HG03045 (cell line): ENCODE measurements around the gene TMEM41A.
"Not testable (repeated sequence)": the region's sequence is repeated elsewhere in the genome, so short reads cannot be mapped to it uniquely, and the experiment has no call there.

Experiments used
- ATAC-seq: cut with Tn5 transposase; IDR thresholded peaks from one replicate; pipeline ENCODE4 v1.9.1; 2021; ENCODE audit warnings: mild to moderate bottlenecking, moderate library complexity; ENCODE audit not compliant: unreplicated experiment

Gene TMEM41A

GRCh38 chr3:185489462-185489861 lies 9.4 kb downstream of the TMEM41A start:
- ATAC-seq, result no peak

GRCh38 chr3:185488465-185488864 lies 10.4 kb downstream of the TMEM41A start:
- ATAC-seq, result no peak

- ATAC-seq, result no peak
Measured at GRCh38 chr3:185486394-185486793, 12.4 kb downstream of the TMEM41A start.

- ATAC-seq, result no peak
Measured at GRCh38 chr3:185484296-185484695, 14.5 kb downstream of the TMEM41A start.

- no peak for ATAC-seq
Measured at GRCh38 chr3:185479373-185479945, 19.4 kb downstream of the TMEM41A start.

- ATAC-seq, result no peak
Measured at GRCh38 chr3:185477316-185477715, 21.5 kb downstream of the TMEM41A start.

DNA sequence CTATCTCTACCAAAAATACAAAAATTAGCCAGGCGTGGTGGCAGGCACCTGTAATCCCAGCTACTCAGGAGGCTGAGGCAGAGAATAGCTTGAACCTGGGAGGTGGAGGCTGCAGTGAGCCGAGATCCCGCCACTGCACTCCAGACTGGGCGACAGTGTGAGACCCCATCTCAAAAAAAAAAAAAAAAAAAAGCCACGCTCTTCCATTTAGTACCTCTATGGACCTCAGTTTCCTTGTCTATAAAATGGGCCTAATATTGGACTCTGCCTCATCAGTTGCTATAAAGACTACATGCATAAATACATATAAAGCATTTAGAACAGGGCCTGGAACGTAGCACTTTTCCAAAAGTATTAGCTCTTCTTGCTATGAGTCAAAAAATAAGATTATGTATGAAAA lies 23.9 kb downstream of the TMEM41A start:
- ATAC-seq, result not testable (repeated sequence)

DNA sequence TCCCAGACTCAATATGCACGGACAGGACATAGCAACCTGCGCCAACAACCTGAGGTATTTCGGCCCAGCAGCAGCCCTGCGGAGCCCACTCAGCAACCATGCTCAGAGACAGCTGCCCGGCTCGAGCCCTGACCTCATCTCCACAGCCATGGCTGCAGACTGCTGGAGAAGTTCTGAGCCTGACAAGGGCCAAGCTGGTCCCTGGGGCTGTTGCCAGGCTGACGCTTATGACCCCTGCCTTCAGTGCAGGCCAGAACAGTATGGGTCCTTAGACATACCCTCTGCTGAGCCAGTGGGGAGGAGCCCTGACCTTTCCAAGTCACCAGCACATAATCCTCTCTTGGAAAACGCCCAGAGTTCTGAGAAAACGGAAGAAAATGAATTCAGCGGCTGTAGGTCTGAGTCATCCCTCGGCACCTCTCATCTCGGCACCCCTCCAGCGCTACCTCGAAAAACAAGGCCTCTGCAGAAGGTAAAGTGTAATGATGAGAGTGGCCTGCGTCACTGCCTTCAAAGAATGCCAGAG lies 25.5 kb downstream of the TMEM41A start:
- ATAC-seq, result no peak

DNA sequence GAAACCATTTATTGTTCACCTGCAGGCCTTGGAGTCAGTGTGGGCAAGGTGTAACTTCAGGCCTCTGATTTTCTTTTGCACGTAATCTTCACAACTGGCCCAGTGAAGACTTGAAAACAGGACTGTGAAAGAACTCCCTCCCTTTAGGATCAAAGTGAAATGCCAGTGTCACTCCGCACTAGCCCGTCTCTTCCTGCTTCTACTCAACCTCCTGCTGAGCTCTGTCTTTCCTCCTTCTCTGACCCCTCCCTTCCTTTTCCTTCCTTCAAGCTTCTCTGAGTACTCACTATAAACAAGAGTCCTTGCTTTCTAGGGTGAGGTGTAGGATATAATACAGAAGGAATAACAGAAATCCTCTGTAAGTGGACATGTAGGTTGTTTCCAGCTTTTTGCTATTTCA lies 28.5 kb downstream of the TMEM41A start:
- no peak for ATAC-seq

GRCh38 chr3:185469542-185469941 lies 29.3 kb downstream of the TMEM41A start:
- ATAC-seq, result no peak

DNA sequence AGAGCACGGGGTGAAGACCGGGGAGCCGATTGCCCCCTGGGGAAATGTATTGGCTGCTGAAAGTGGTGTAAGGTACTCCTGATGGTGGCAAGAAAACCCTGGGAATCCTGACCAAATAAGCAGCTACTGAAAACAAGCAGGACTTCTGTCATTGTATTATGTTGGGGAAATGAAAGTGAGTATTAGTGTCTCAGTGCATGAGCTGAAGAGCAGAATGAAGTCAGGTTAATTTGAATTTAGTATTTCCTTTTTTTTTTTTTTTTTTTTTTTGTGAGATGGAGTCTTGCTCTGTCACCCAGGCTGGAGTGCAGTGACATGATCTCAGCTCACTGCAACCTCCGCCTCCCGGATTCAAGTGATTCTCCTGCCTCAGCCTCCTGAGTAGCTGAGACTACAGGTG lies 32.7 kb downstream of the TMEM41A start:
- ATAC-seq, result not testable (repeated sequence)

DNA sequence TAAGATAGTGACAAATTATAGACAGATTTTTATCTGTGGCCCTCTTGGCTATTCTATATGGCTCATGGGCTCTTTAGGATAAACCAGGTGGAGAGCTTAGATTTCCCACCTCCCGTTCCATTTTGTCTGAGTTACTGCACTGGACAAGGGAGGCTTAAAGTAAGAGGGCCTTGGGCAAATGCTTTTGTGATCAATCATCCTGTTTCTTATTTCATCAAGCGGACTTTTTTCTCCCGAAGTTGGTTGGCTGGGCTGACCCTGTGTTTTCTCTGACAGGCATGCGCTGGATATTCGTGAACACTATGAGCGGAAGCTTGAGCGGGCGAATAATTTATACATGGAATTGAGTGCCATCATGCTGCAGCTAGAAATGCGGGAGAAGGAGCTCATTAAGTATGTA lies 33.4 kb downstream of the TMEM41A start:
- no peak for ATAC-seq

GRCh38 chr3:185460719-185461350 lies 38.0 kb downstream of the TMEM41A start:
- ATAC-seq, result no peak

DNA sequence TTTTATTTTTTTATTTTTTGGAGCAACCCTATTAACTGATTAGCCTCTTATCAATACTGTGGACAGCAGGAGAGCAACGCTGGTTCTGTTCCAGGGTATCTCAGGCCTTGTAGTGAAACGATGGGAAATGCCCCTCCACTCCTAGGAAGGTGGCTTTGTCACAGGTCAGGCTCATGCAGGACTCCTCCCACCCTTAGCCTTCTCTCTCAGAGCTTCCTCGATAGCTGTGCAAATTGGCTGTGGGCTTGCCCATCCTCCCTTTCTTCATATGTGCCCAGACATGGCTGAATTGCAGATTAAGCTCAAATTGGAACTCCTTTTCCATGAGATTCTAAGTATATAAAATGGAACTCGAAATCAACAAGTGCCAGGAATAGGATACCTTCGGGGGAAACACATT lies 38.5 kb downstream of the TMEM41A start:
- no peak for ATAC-seq

DNA sequence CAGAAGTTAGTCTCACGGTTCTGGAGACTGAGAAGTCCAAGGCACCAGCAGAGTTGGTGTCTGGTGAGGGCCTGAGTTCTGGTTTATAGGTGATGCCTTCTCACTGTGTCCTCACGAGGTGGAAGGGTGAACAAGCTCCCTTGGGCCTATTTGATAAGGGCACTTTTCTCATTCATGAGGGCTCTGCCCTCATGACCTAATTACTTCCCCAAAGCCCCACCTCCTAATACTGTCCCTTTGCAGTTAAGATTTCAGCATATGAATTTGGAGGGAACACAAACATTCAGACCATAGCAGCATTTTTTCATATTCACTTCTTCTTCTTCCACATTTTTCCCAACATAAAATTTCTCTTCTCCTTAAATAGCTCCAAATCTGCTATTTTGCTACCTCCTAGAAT lies 41.5 kb downstream of the TMEM41A start:
- ATAC-seq, result no peak

DNA sequence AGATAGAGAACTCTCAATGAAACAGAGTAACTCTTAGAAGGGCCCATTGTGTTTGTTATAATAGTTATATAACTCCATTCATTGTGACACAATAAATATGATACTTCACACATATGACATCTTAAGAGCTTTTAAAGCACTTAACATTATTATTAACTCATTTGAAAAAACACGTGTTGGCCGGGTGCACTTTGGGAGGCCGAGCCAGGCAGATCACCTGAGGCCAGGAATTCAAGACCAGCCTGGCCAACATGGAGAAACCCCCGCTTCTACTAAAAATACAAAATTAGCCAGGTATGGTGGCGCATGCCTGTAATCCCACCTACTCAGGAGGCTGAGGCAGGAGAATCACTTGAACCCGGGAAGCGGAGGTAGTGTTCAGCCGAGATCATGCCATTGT lies 47.4 kb downstream of the TMEM41A start:
- not testable (repeated sequence) for ATAC-seq

DNA sequence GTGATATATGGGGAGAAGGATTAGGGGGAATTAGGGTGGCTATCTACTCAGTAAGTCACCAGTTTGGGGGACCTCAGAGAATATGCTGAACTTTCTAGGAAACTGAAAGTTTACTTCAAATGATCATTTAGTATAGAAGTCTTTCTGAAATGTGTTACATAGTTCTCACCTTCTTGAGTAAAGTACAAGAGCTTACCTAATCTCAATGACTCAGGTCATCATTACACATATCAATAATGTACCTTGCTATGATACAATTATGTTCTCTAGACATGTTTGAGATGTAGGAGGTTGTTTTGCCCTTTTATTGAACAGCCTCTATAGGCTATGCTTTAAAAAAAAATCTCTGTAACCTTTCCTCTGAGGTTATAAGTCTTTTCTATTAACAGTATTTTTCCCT lies 50.7 kb downstream of the TMEM41A start:
- ATAC-seq, result no peak

DNA sequence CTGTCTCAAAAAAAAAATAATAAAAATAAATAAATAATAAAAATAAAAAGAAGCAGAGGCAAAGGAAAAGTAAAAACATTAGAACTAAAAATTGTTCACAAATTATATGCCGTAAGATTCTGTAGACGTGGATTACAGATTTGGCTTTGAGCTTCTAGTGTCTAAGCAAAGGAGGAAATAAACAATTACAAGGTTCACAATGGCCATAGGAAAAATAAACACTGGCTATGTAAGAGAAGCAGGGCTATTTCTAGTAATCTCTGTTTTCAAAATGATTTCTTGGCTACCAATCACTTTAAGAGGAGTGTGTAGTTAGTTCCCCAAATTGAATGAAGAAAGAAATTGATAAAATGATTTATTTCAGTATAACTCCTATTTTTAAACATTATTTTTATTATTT lies 54.5 kb downstream of the TMEM41A start:
- no peak for ATAC-seq

- no peak for ATAC-seq
Measured at GRCh38 chr3:185442031-185442430, 56.8 kb downstream of the TMEM41A start.

DNA sequence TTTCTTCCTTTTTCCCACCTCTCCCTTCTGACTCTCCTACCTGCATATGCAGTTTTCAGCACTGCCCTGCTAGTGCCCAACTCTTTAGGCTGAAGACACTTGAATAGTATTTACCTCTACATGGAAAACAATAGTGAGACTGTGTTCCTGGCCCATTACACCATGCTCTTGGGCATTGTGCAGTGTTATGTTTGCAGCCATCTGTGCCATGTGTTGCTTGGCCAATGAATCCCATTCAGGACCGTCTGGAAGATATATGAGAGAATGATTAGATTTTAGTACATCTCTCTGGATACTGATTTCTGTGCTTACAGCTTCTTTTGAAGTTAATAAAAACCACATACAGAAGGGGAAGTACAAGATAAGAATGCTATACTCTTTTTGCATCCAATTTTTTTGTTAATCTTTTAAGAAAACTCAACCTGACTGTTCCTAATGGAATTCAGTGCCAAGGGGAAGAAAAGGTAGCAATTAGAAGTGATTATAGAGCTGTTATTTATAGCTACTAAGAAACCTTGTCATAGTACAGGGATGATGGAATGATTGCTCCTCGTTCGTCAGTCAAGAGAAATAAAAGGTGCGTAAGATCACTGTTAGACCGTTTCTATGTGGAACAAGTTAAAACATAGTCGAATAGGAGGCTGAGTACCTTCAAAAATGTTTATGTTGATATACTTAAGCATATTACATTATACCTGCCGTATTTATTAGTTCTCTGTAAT lies 58.9 kb downstream of the TMEM41A start:
- ATAC-seq, result no peak
